Measurements from ENCODE around the gene WNK2. TPM values are rescaled to one million over a fixed set of nuclear protein-coding genes. Genes with fewer than 3 reads are reported as not detected.

Gene WNK2
- total RNA-seq, 2 experiments from 2014 or later = 1.7 to 2.8 TPM

- ATAC-seq (no peak), DNase-seq (no peak)
- Mint-ChIP-seq H3K36me3 (ENCODE audit: low read depth) (no peaks in the 10 kb centered on the region), H3K27me3 (peaks cover 35% of the 10 kb centered on the region), H3K4me1 (ENCODE audit: low read depth) (no peaks in the 10 kb centered on the region), H3K9me3 (no peaks in the 10 kb centered on the region), H3K27ac (no peak overlapping the region), H3K4me3 (peak overlapping the region; percentile 21)
- intact Hi-C loops (cut with micrococcal nuclease) = no loop called here
- CTCF ChIA-PET = no interaction called here
- POLR2A ChIA-PET = no interaction called here
- no peak for TF ChIP-seq CTCF (IDR thresholded peaks at IDR 0.05)
These were observed 1.6 kb downstream of the WNK2 start for GRCh38 chr9:93185266-93186214.

GRCh38 chr9:93186215-93186945 is 2.4 kb downstream of the WNK2 start:
- DNase-seq (no peak), ATAC-seq (no peak)
- ChIA-PET CTCF (no interaction called here), POLR2A (interaction anchor here (0.6 kb wide), 1 partner anchor 59 kb away, joined by 4 read pairs; no protein-coding TSS in a partner anchor)
- no peak overlapping the region for H3K27ac Mint-ChIP-seq
- H3K9me3 Mint-ChIP-seq = no peaks in the 10 kb centered on the region
- intact Hi-C loops (cut with micrococcal nuclease) = no loop called here
- TF ChIP-seq CTCF (IDR thresholded peaks at IDR 0.05) = no peak
- no peak overlapping the region for H3K4me3 Mint-ChIP-seq
- H3K4me1 Mint-ChIP-seq (ENCODE audit: low read depth) = no peaks in the 10 kb centered on the region
- peaks cover 31% of the 10 kb centered on the region for H3K27me3 Mint-ChIP-seq
- no peaks in the 10 kb centered on the region for H3K36me3 Mint-ChIP-seq (ENCODE audit: low read depth)

- ChIA-PET POLR2A (interaction anchor here (0.6 kb wide), 1 partner anchor 60 kb away, joined by 4 read pairs; no protein-coding TSS in a partner anchor), CTCF (no interaction called here)
- intact Hi-C loops (cut with micrococcal nuclease) = no loop called here
- Mint-ChIP-seq H3K27me3 (peaks cover 28% of the 10 kb centered on the region), H3K4me3 (no peak overlapping the region), H3K27ac (no peak overlapping the region), H3K4me1 (ENCODE audit: low read depth) (no peaks in the 10 kb centered on the region), H3K36me3 (ENCODE audit: low read depth) (no peaks in the 10 kb centered on the region), H3K9me3 (no peaks in the 10 kb centered on the region)
- no peak for TF ChIP-seq CTCF (IDR thresholded peaks at IDR 0.05)
- ATAC-seq (no peak), DNase-seq (no peak)
These were observed 3.1 kb downstream of the WNK2 start for GRCh38 chr9:93187047-93187446.

GRCh38 chr9:93187574-93187973 is 3.6 kb downstream of the WNK2 start:
- Mint-ChIP-seq H3K27ac (no peak overlapping the region), H3K4me3 (no peak overlapping the region)

More at GRCh38 chr9:93187574-93187973, 3.6 kb downstream of the WNK2 start:
- Mint-ChIP-seq H3K4me1 (ENCODE audit: low read depth) (no peaks in the 10 kb centered on the region), H3K27me3 (peaks cover 28% of the 10 kb centered on the region), H3K9me3 (no peaks in the 10 kb centered on the region), H3K36me3 (ENCODE audit: low read depth) (no peaks in the 10 kb centered on the region)
- CTCF ChIA-PET = no interaction called here
- POLR2A ChIA-PET = no interaction called here
- no peak for TF ChIP-seq CTCF (IDR thresholded peaks at IDR 0.05)
- intact Hi-C loops (cut with micrococcal nuclease) = no loop called here
- ATAC-seq (no peak), DNase-seq (no peak)
